HG03039 (cell line): ENCODE measurements around the gene GLRA2.
A peak's percentile ranks its signal among the peaks of the same experiment; 100 is the strongest.
"Not testable (repeated sequence)": the region's sequence is repeated elsewhere in the genome, so short reads cannot be mapped to it uniquely, and the experiment has no call there.

Experiments used
- ATAC-seq: cut with Tn5 transposase; IDR thresholded peaks from one replicate; pipeline ENCODE4 v1.9.1; 2021; ENCODE audit warnings: mild to moderate bottlenecking, moderate library complexity; ENCODE audit not compliant: unreplicated experiment

The GLRA2 gene

GRCh38 chrX:14590693-14591424 is 61.5 kb downstream of the GLRA2 start:
- no peak for ATAC-seq

DNA sequence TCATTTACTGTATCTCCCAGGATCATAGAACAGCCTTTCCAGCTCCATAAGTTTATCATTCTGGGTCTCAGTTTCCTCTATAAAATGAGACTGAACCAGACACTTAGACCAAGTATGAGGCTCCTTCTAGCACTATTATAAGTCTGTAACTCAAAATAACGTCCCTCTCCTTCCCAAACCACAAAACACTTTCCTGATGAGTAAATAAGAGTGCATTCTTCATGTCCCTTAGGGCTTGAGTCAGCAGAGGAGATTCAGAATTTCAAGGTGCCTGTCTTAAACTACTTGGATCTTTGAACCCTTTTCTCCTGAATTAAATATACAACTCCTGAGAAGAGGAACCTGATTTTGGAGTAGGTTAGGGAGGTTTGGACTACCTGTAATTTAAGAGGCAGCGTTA is 62.6 kb downstream of the GLRA2 start:
- no peak for ATAC-seq

DNA sequence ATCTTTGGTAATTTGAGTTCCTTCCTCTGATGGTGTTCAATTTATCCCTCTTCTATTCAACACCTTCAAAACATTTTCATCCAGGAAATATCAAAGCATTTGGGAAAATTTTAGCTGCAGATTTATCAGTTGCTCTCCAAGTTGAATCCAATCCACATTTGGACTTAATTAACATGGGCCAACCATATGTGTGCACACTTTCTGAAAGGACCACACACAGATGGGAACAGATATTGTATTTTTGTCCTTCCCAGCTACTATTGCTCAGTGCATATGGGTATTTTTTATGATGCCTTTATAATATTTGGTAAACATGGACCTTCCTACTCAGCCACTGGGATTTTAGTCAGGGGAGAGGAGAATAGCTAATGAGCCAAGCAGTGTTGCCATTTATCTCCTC is 65.2 kb downstream of the GLRA2 start:
- ATAC-seq, result no peak

DNA sequence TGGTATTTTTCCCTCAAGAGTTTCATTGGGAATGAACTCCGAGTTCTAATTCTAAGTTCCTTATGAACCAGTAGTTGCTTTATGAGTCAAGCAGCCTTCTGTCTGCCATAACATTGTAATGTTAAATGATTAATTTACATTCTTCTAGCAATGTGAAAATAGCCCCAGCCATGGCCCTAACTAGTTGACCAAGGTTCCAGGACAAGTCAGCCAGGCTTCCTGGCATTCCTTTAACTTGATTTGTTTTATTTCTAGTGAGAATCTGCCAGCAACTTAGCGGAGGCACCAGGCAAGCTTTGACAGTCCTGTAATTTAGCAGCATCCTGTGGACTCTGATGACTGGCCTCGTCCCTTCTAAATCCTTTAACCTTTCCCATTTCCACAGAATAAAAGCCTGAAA is 69.0 kb downstream of the GLRA2 start:
- no peak for ATAC-seq

GRCh38 chrX:14607446-14607985 is 78.2 kb downstream of the GLRA2 start:
- no peak for ATAC-seq

DNA sequence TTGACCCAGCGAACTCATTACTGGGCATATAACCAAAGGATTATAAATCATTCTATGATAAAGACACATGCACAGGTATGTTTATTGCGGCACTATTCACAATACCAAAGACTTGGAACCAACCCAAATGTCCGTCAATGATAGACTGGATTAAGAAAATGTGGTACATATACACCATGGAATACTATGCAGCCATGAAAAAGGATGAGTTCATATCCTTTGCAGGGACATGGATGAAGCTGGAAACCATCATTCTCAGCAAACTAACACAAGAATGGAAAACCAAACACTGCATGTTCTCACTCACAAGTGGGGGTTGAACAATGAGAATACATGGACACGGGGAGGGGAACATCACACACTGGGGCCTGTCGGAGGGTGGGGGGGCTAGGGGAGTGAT is 83.1 kb downstream of the GLRA2 start:
- ATAC-seq, result not testable (repeated sequence)

DNA sequence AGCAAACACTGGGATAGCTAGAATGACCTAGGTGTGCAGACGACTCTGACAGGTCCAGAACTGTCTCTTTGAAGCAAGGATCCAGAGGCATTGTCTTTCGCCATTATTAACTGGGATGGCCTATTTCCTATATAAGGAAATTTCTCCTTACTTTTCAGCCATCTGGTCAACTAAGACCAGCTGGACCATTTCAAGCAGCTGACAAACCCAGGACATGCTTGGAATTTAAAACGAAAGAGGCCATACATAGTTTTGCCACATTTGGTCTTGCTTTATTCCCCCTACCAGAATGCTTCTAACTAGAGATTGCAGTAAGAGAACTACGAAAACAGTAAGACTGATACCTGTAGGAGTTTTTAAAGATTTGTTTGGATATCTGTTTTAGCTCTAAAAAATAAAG is 87.0 kb downstream of the GLRA2 start:
- ATAC-seq, result no peak

DNA sequence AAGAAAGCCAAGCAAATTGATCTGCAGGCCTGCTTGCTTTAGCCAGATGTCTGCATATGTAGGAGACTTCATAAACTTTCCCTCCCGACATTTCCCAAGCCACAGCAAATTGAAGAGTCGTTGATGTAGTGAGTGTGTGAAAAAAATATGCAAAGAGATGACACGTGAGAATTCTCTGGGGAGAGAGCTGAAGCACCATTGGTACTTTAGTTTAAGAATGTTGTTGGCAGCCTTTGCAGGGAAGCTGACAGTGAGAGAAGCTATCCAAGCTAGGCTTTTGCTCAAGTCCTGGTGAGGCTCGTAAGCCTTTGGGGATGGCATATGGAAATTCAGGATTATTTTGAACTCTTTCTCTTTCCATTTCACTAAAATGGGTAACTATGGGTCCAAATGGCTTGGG is 87.5 kb downstream of the GLRA2 start:
- no peak for ATAC-seq

DNA sequence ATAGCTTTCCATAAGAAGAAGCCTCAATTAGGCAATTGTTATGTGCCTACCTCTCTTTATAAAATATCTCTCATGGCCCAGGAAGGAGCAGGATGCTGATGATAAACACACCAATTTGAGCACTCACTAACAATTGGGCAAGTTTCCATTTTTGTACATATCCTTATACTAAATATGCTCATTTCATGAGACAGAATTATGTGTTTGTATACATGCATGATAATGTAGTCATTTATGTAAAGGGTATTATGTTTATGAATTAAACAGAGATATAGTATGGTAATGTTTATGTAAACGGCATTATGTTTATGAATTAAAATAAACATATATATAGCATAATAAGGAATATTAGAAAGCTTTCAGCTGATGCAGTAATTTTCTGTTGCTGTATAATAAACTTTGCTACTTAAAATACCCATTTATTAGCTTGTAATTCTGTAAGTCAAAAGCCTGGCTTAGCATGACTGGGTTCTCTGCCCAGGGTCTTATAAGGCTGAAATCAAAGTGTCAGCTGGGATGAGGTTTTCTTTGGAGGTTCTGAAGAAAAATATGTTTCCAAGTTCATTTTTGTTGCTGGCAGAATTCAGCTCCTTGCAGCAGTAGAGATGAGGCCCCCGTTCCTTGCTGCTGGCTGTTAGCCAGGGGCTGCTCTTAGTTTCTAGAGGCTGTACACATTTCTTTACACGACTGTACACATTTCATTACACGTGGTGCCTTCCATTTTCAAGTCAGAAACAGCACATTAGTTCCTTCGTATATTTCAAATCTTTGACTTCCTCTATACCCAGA is 89.0 kb downstream of the GLRA2 start:
- ATAC-seq, result no peak

GRCh38 chrX:14630733-14631132 is 101.4 kb downstream of the GLRA2 start:
- ATAC-seq, result no peak

DNA sequence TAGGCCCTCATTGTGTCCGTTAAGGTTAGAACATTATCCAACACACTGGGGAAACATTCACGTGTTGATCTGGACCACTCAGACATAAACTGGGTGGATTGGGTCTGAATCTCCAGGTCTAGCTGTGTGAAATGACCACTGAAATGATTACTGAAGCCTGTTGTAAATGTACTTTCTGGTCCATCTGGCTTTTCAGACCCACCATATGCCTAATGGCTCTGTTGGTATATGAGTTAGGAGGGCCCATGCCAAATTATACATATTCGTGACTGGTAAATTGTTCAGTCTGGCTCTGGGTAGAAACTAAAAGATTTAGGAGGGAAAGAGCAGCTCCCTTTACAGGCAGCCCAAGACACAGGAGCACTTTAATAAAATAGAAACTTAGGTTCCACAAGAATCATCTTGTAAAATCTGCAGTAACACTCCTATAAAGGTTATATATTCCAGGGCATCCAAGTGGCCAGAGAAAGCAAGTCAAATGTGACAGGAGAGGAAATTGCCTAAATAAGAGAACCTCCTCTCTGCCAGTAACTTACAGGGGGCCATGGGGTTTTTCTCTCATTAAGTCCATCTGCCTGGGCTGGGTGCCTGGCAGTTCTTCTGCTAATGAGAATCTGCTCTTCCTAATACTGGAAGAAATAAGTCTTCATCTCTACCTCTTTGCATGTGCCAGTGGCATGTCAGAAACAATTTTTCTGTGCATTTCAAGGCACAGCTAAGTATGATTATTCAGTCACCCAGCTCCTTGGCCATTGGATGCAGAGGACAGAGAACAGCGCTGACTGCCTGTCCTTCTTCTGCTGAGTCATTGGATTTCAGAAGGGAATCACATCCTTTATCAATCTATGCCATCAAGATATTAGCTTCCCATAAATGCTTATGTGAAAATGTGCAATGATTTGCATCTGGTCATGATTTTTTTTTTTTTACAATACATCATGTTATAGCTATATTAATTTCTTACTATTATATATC is 112.6 kb downstream of the GLRA2 start:
- ATAC-seq, result no peak

DNA sequence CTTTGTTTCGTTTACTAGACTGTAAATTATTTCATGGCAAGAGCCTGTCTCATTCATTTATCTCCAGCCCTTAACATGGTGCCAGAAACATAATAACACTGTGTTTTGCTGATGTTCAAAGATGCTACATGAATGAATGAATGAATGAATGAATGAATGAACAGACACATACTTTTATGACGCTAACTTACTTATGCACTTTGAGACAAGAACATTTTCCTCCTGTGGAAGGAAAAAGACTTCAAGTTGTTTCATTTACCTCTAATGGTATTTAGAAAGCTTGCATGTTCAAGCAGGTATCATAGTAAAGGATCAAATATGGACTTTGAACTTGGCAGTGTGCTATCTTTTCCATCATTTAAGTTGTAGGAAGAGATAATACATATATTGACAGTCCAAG is 131.6 kb downstream of the GLRA2 start:
- no peak for ATAC-seq

GRCh38 chrX:14670819-14671218 is 141.5 kb downstream of the GLRA2 start:
- peak; percentile 75 for ATAC-seq

- ATAC-seq, result no peak
Measured at GRCh38 chrX:14672611-14673172, 143.4 kb downstream of the GLRA2 start.

- no peak for ATAC-seq
Measured at GRCh38 chrX:14673236-14673635, 143.9 kb downstream of the GLRA2 start.

DNA sequence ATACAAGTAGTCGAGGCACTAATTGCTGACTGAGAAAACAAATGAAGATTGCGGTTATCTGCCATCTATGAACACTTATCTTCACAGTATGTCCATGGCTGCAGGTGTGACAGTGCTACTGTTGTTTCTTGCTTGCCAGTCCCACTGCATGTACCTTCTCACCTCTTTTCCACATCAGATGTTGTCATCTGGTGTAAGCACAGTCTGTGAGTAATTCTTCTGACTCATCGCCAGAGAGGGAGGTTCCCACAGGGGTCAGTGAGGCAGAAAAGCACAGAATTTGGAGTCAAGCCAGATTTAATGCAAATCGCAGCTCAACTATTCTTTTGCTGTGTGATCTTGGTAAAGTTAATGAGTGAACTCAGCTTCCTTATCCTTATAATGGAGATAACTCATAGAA is 144.4 kb downstream of the GLRA2 start:
- peak; percentile 87 for ATAC-seq

GRCh38 chrX:14675500-14675899 is 146.2 kb downstream of the GLRA2 start:
- ATAC-seq, result no peak

GRCh38 chrX:14676431-14676830 is 147.1 kb downstream of the GLRA2 start:
- no peak for ATAC-seq

DNA sequence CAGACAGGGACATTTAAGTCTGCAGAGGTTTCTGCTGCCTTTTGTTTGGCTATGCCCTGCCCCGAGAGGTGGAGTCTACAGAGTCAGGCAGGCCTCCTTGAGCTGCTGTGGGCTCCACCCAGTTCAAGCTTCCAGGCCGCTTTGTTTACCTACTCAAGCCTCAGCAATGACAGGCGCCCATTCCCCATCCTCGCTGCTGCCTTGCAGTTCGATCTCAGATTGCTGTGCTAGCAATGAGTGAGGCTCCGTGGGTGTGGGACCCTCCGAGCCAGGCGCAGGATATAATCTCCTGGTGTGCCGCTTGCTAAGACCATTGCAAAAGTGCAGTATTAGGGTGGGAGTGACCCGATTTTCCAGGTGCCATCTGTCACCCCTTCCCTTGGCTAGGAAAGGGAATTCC is 159.0 kb downstream of the GLRA2 start:
- not testable (repeated sequence) for ATAC-seq

GRCh38 chrX:14690553-14690952 is 161.2 kb downstream of the GLRA2 start:
- no peak for ATAC-seq

DNA sequence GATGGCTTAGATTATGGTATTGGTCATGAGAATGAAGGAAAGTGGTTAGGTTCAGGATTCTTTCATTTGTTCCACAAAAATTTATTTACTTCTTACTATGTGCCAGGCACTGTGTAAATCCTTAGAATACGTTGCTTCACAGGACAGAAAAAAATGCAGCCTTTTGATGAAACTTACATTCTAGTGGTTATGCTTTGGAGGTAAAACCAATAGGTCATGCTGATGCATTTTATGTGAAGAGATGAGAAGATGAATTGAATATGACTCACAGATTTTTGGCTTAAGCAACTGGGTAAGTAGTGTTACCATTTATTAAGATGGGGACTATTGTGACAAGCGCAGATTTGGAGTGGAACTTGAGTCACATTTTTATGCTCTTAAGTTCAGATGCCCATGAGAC is 165.3 kb downstream of the GLRA2 start:
- no peak for ATAC-seq
